AG04450 (cell line): ENCODE results near the gene NOS3. TPM values are rescaled to one million over a fixed set of nuclear protein-coding genes. Genes with fewer than 3 reads are reported as not detected.

ENCODE experiments used
- CTCF ChIA-PET: fragments of 300-600, 350-600 bp; formaldehyde crosslinking; extraction: SDS; loops from one replicate; lab custom pipeline; 2022; ENCODE audit warnings: antibody characterized with exemption, inconsistent platforms; lab: Charles Lee
- POLR2A ChIA-PET: fragments of 350-600 bp; formaldehyde crosslinking; extraction: SDS; loops from one replicate; lab custom pipeline; 2021; ENCODE audit warnings: antibody characterized with exemption, inconsistent platforms; lab: Yijun Ruan, JAX
- DNase-seq: peaks from one replicate; pipeline ENCODE4 v3.0.0-alpha.2; 2011; ENCODE audit warnings: low read depth, low spot score
- H3K27ac ChIP-seq: one replicate; pipeline ENCODE4 v1.5.1; 2012; ENCODE audit warnings: low read depth, low read length, control low read depth
- H3K27me3 ChIP-seq: one replicate; pipeline ENCODE4 v1.6.0; 2012; ENCODE audit warnings: low read length; ENCODE audit not compliant: control insufficient read depth, insufficient read depth
- H3K4me3 ChIP-seq: 2 replicates; pipeline ENCODE4 v1.5.1; 2011; ENCODE audit warnings: mild to moderate bottlenecking, low read depth, low read length, control low read depth
- H3K9me3 ChIP-seq: 2 replicates; pipeline ENCODE4 v1.5.1; 2012; ENCODE audit warnings: low read length; ENCODE audit not compliant: control insufficient read depth, insufficient read depth
- CTCF ChIP-seq: IDR thresholded peaks from 2 replicates; pipeline ENCODE4 v1.5.1; 2011; ENCODE audit warnings: low read depth, low read length, control low read depth, inconsistent platforms
- polyA plus RNA-seq: library from polyadenylated mRNA; depleted of rRNA; stranded (reverse); fragments of >200 nt; gene quantifications from 2 replicates; pipeline ENCODE4 v1.2.3, GENCODE V29; 2011

Gene NOS3
- polyA plus RNA-seq, 1 experiment = 0.60 TPM

- ChIA-PET CTCF (interaction anchor here (0.6 to 4.5 kb wide), 5 partner anchors 26 to 94 kb away, joined by 3 to 46 read pairs (median 4); no protein-coding TSS in a partner anchor), POLR2A (interaction anchor here (0.7 kb wide), 1 partner anchor 562 kb away, joined by 3 read pairs; no protein-coding TSS in a partner anchor)
- no peak overlapping the region for H3K27ac ChIP-seq
- peaks cover 17% of the 10 kb centered on the region for H3K9me3 ChIP-seq
- H3K27me3 ChIP-seq = peaks cover 10% of the 10 kb centered on the region
- DNase-seq = no peak
- TF ChIP-seq CTCF = no peak
- H3K4me3 ChIP-seq = no peak overlapping the region
These were observed 1.3 kb downstream of the NOS3 start for GRCh38 chr7:150992051-150992640.

GRCh38 chr7:150992833-150993302 is 2.1 kb downstream of the NOS3 start:
- Histone ChIP-seq H3K4me3 (no peak overlapping the region), H3K9me3 (peaks cover 17% of the 10 kb centered on the region), H3K27ac (no peak overlapping the region), H3K27me3 (peaks cover 7% of the 10 kb centered on the region)
- no peak for TF ChIP-seq CTCF
- no peak for DNase-seq
- POLR2A ChIA-PET = no interaction called here
- CTCF ChIA-PET = interaction anchor here (1.5 to 4.5 kb wide), 3 partner anchors 26 to 95 kb away, joined by 3 to 46 read pairs (median 8); no protein-coding TSS in a partner anchor

- Histone ChIP-seq H3K4me3 (no peak overlapping the region), H3K9me3 (peaks cover 17% of the 10 kb centered on the region), H3K27ac (no peak overlapping the region), H3K27me3 (peaks cover 7% of the 10 kb centered on the region)
- POLR2A ChIA-PET = no interaction called here
- TF ChIP-seq CTCF = no peak
- no peak for DNase-seq
- CTCF ChIA-PET = interaction anchor here (1.3 to 2.2 kb wide), 5 partner anchors 8 to 95 kb away, joined by 5 to 12 read pairs (median 8); no protein-coding TSS in a partner anchor
These were observed 2.7 kb downstream of the NOS3 start for GRCh38 chr7:150993511-150993910.

GRCh38 chr7:150994141-150994837 is 3.5 kb downstream of the NOS3 start:
- H3K27me3 ChIP-seq = peaks cover 3% of the 10 kb centered on the region
- ChIA-PET POLR2A (no interaction called here), CTCF (interaction anchor here (1.3 to 2.2 kb wide), 6 partner anchors 9 to 96 kb away, joined by 4 to 12 read pairs (median 6); no protein-coding TSS in a partner anchor)
- H3K4me3 ChIP-seq = no peak overlapping the region
- no peak overlapping the region for H3K27ac ChIP-seq
- no peak for TF ChIP-seq CTCF
- no peak for DNase-seq
- peaks cover 17% of the 10 kb centered on the region for H3K9me3 ChIP-seq
